ENCODE data around the gene BTBD2. TPM values are rescaled to one million over a fixed set of nuclear protein-coding genes. Genes with fewer than 3 reads are reported as not detected.

The BTBD2 gene
- total and polyA plus RNA-seq, 2 experiments from 2014 or later: 56.4 to 76.0 TPM

DNA sequence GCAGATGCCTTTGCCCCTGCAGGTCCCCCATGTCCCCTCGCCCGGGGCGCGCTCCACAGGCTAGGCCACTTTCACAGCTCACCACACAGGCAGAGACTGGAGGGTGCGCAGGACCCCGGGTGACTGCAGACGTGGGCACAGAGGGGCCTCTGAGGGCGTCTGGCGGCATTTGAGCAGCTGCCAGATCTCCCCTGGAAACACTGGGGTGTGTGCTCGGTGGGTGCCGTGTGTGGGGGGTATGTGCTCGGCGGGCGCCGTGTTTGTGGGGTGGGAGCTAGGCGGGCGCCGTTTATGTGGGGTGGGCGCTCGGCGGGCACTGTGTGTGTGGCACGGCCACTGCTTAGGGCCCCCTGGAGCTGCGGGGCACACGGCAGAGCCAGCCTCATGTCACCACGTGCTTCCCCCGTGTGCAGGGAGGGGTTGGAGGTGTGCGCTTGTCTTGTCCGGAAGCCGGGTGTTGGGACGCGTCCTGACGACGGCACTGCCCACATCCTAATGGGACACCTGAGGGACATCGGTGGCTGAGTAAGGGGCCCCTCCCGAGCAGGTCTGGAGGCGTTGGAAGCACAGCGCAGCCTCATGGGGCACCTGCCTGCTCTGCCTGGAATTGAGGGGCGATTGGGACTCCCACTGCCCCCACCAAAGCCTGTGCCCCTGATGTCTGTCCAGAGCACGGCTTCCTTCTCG is 57.8 kb downstream of the BTBD2 start:
- Histone ChIP-seq H3K9me3 (ENCODE audit: low read depth) (no peaks in the 10 kb centered on the region), H3K27ac (no peak overlapping the region), H4K20me1 (ENCODE audit: insufficient read depth, poor library complexity, severe bottlenecking) (peaks cover 56% of the 10 kb centered on the region), H3K27me3 (no peaks in the 10 kb centered on the region), H3K4me3 (no peak overlapping the region), H2AFZ (no peak overlapping the region), H3K36me3 (replicated peaks; ENCODE audit: insufficient read depth, low read depth) (no peaks in the 10 kb centered on the region), H3K79me2 (peaks cover 68% of the 10 kb centered on the region), H3K9me2 (replicated peaks; ENCODE audit: insufficient read depth) (no peaks in the 10 kb centered on the region), H3K4me2 (no peak overlapping the region), H3K4me1 (ENCODE audit: insufficient read depth) (no peaks in the 10 kb centered on the region)
- no peak for DNase-seq (ENCODE audit: low spot score)
- 96% methylated on average over 34 of the region's 40 CpGs for whole genome bisulfite sequencing (ENCODE audit: low lambda C conversion rate, missing lambda C conversion rate)
- TF ChIP-seq, protein P1, sequence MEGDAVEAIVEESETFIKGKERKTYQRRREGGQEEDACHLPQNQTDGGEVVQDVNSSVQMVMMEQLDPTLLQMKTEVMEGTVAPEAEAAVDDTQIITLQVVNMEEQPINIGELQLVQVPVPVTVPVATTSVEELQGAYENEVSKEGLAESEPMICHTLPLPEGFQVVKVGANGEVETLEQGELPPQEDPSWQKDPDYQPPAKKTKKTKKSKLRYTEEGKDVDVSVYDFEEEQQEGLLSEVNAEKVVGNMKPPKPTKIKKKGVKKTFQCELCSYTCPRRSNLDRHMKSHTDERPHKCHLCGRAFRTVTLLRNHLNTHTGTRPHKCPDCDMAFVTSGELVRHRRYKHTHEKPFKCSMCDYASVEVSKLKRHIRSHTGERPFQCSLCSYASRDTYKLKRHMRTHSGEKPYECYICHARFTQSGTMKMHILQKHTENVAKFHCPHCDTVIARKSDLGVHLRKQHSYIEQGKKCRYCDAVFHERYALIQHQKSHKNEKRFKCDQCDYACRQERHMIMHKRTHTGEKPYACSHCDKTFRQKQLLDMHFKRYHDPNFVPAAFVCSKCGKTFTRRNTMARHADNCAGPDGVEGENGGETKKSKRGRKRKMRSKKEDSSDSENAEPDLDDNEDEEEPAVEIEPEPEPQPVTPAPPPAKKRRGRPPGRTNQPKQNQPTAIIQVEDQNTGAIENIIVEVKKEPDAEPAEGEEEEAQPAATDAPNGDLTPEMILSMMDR (IDR thresholded peaks at IDR 0.05; ENCODE audit: poor library complexity): no peak
- no peak for TF ChIP-seq EZH2phosphoT487 (IDR thresholded peaks at IDR 0.05; ENCODE audit: low read depth, severe bottlenecking, unreplicated experiment)
- no peak for TF ChIP-seq EZH2 (IDR thresholded peaks at IDR 0.05; ENCODE audit: borderline replicate concordance)

DNA sequence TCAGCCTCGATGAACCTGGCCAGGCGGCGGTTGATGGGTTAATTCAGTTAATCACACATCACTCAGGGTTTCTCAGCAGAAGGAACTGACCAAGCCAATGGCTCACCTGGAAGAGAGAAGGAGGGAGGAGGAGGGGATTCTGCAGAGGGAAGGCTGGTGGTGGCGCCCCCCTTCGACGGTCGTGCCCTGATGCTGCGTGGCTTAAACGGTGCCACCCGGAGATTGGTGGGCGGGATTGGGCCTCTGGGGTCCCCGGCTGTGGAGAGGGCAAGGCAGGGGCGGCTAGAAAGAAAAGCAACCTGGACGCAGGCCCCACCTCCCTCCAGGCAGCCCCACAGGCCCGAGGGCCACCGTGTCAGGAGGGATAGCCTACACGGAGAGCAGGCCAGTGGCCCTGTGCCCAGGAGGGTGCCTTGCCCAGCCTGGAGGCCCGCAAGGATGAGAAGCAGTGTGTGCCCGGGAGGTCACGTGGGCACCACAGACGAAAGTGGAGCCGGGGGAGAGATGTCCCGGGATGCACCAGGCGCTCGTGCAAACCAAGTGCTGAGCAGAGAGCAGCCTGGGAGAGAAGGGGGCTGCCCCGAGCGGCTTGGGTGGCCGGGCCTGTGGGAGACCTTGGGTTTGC is 58.5 kb downstream of the BTBD2 start:
- no peak overlapping the region for H3K4me2 ChIP-seq

DNA sequence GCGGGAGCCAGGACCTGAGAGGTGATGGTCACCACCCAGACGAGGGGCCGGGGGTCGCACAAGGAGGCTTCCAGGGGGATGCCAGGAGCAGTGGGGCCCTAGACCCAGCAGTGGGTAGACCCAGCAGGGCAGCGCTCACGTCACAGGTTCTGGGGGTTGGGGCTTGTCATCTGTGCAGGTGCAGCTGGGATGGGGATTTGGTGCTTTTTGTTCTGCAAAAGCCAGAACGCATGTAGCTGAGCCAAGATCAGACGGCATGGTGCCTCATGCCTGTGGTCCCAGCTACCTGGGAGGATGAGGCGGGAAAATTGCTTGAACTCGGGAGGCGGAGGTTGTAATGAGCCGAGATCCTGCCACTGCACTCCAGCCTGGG is 59.4 kb downstream of the BTBD2 start:
- H3K27me3 ChIP-seq: no peaks in the 10 kb centered on the region
- H3K4me2 ChIP-seq: no peak overlapping the region
- TF ChIP-seq, protein P1 (IDR thresholded peaks at IDR 0.05; ENCODE audit: poor library complexity): no peak
- TF ChIP-seq EZH2 (IDR thresholded peaks at IDR 0.05; ENCODE audit: borderline replicate concordance) (no peak), EZH2phosphoT487 (IDR thresholded peaks at IDR 0.05; ENCODE audit: low read depth, severe bottlenecking, unreplicated experiment) (no peak)
- no peak overlapping the region for H3K4me3 ChIP-seq
- peaks cover 77% of the 10 kb centered on the region for H3K79me2 ChIP-seq
- no peak overlapping the region for H3K27ac ChIP-seq
- H3K36me3 ChIP-seq (replicated peaks; ENCODE audit: insufficient read depth, low read depth): no peaks in the 10 kb centered on the region
- peaks cover 64% of the 10 kb centered on the region for H4K20me1 ChIP-seq (ENCODE audit: insufficient read depth, poor library complexity, severe bottlenecking)
- WGBS (ENCODE audit: low lambda C conversion rate, missing lambda C conversion rate): 94% methylated on average over 12 of the region's 12 CpGs
- H3K9me3 ChIP-seq (ENCODE audit: low read depth): no peaks in the 10 kb centered on the region
- no peaks in the 10 kb centered on the region for H3K9me2 ChIP-seq (replicated peaks; ENCODE audit: insufficient read depth)
- no peak for DNase-seq (ENCODE audit: low spot score)
- no peaks in the 10 kb centered on the region for H3K4me1 ChIP-seq (ENCODE audit: insufficient read depth)
- no peak overlapping the region for H2AFZ ChIP-seq

More for the DNA sequence above, 58.5 kb downstream of the BTBD2 start:
- Histone ChIP-seq H3K27me3 (no peaks in the 10 kb centered on the region), H3K9me3 (ENCODE audit: low read depth) (no peaks in the 10 kb centered on the region), H2AFZ (no peak overlapping the region), H4K20me1 (ENCODE audit: insufficient read depth, poor library complexity, severe bottlenecking) (peaks cover 63% of the 10 kb centered on the region), H3K27ac (no peak overlapping the region), H3K9me2 (replicated peaks; ENCODE audit: insufficient read depth) (no peaks in the 10 kb centered on the region), H3K79me2 (peaks cover 75% of the 10 kb centered on the region), H3K4me3 (no peak overlapping the region), H3K4me1 (ENCODE audit: insufficient read depth) (no peaks in the 10 kb centered on the region), H3K36me3 (replicated peaks; ENCODE audit: insufficient read depth, low read depth) (no peaks in the 10 kb centered on the region)
- DNase-seq (ENCODE audit: low spot score): no peak
- 92% methylated on average over 26 of the region's 28 CpGs for WGBS (ENCODE audit: low lambda C conversion rate, missing lambda C conversion rate)
- TF ChIP-seq EZH2phosphoT487 (IDR thresholded peaks at IDR 0.05; ENCODE audit: low read depth, severe bottlenecking, unreplicated experiment): no peak
- TF ChIP-seq, protein P1 (IDR thresholded peaks at IDR 0.05; ENCODE audit: poor library complexity): no peak
- no peak for TF ChIP-seq EZH2 (IDR thresholded peaks at IDR 0.05; ENCODE audit: borderline replicate concordance)

Measured in hepatocyte (in vitro differentiated cells).